HS-27A (cell line): ENCODE data around the gene KL.

Source experiments
- DNase-seq: peaks from one replicate; pipeline ENCODE4 v3.0.0-alpha.2; 2012; ENCODE audit warnings: low read depth, missing footprints

Gene KL

GRCh38 chr13:33004511-33004910 is 11.7 kb upstream of the KL start:
- DNase-seq: no peak

- no peak for DNase-seq
These were observed 10.1 kb upstream of the KL start for GRCh38 chr13:33006134-33006533.

GRCh38 chr13:33006638-33007037 is 9.6 kb upstream of the KL start:
- no peak for DNase-seq

- DNase-seq: no peak
These were observed 9.0 kb upstream of the KL start for GRCh38 chr13:33007237-33007636.

GRCh38 chr13:33007950-33008349 is 8.3 kb upstream of the KL start:
- no peak for DNase-seq

GRCh38 chr13:33008946-33009722 is 7.1 kb upstream of the KL start:
- DNase-seq: no peak

GRCh38 chr13:33011828-33012470 is 4.3 kb upstream of the KL start:
- no peak for DNase-seq

GRCh38 chr13:33014291-33014690 is 1.9 kb upstream of the KL start:
- no peak for DNase-seq

GRCh38 chr13:33015241-33015668 is 968 bp upstream of the KL start:
- DNase-seq: no peak

- no peak for DNase-seq
These were observed 366 bp upstream of the KL start for GRCh38 chr13:33015791-33016323.

- no peak for DNase-seq
These were observed 1.2 kb downstream of the KL start for GRCh38 chr13:33017323-33017929.

- DNase-seq: no peak
These were observed 2.7 kb downstream of the KL start for GRCh38 chr13:33018886-33019285.

GRCh38 chr13:33022986-33023385 is 6.8 kb downstream of the KL start:
- no peak for DNase-seq

GRCh38 chr13:33025220-33025744 is 9.1 kb downstream of the KL start:
- no peak for DNase-seq

- no peak for DNase-seq
These were observed 10.4 kb downstream of the KL start for GRCh38 chr13:33026489-33027152.

GRCh38 chr13:33028620-33029019 is 12.4 kb downstream of the KL start:
- DNase-seq: no peak

GRCh38 chr13:33031277-33031676 is 15.1 kb downstream of the KL start:
- DNase-seq: no peak

GRCh38 chr13:33032037-33032625 is 15.9 kb downstream of the KL start:
- no peak for DNase-seq

- DNase-seq: no peak
These were observed 17.0 kb downstream of the KL start for GRCh38 chr13:33033051-33033812.

- no peak for DNase-seq
These were observed 17.8 kb downstream of the KL start for GRCh38 chr13:33033986-33034385.

- DNase-seq: no peak
These were observed 18.8 kb downstream of the KL start for GRCh38 chr13:33034882-33035520.
